Trophoblast cell (in vitro differentiated cells and primary cell): ENCODE measurements around the gene LIPJ.

Experiments used
- DNase-seq, 2 donors: peaks; one replicate each; pipeline ENCODE4 v3.0.0-alpha.2; 2016
- H2AFZ ChIP-seq: 2 replicates; pipeline ENCODE4 v1.6.1; 2013; ENCODE audit warnings: low read length, moderate library complexity, mild to moderate bottlenecking; ENCODE audit not compliant: insufficient read depth, poor library complexity
- H2AK5ac ChIP-seq: 2 replicates; pipeline ENCODE4 v1.6.1; 2013; ENCODE audit warnings: mild to moderate bottlenecking, low read length
- H2BK120ac ChIP-seq: 2 replicates; pipeline ENCODE4 v1.6.1; 2013; ENCODE audit warnings: low read length, mild to moderate bottlenecking, moderate library complexity; ENCODE audit not compliant: insufficient read depth, poor library complexity
- H2BK12ac ChIP-seq: 2 replicates; pipeline ENCODE4 v1.6.1; 2013; ENCODE audit warnings: mild to moderate bottlenecking, low read length, moderate library complexity
- H2BK5ac ChIP-seq: 2 replicates; pipeline ENCODE4 v1.6.1; 2013; ENCODE audit warnings: low read length, low read depth, moderate library complexity, mild to moderate bottlenecking; ENCODE audit not compliant: poor library complexity
- H3K14ac ChIP-seq: 2 replicates; pipeline ENCODE4 v1.6.1; 2013; ENCODE audit warnings: mild to moderate bottlenecking, low read length
- H3K18ac ChIP-seq: 2 replicates; pipeline ENCODE4 v1.6.1; 2013; ENCODE audit warnings: mild to moderate bottlenecking, low read length
- H3K23ac ChIP-seq: 2 replicates; pipeline ENCODE4 v1.6.1; 2013; ENCODE audit warnings: low read length
- H3K27ac ChIP-seq: 2 replicates; pipeline ENCODE4 v1.5.1; 2013; ENCODE audit warnings: low read depth, mild to moderate bottlenecking, inconsistent platforms, low read length, moderate library complexity
- H3K27me3 ChIP-seq: 2 replicates; pipeline ENCODE4 v1.6.1; 2013; ENCODE audit warnings: inconsistent platforms, mild to moderate bottlenecking, low read length, moderate library complexity; ENCODE audit not compliant: insufficient read depth
- H3K36me3 ChIP-seq, 2 experiments: 1 replicate in 1 of 2; 2 replicates in 1 of 2; pipeline ENCODE4 v1.6.1; 2013; ENCODE audit warnings: low read length in 2 of 2, mild to moderate bottlenecking in 2 of 2, moderate library complexity in 1 of 2; ENCODE audit not compliant: insufficient read depth in 2 of 2, control insufficient read depth in 1 of 2
- H3K4ac ChIP-seq: 2 replicates; pipeline ENCODE4 v1.6.1; 2013; ENCODE audit warnings: low read depth, mild to moderate bottlenecking, low read length, moderate library complexity
- H3K4me1 ChIP-seq, 2 experiments: 1 replicate in 1 of 2; 2 replicates in 1 of 2; pipeline ENCODE4 v1.6.1; 2013; ENCODE audit warnings: low read length in 2 of 2, mild to moderate bottlenecking in 2 of 2, moderate library complexity in 1 of 2; ENCODE audit not compliant: insufficient read depth in 2 of 2, control insufficient read depth in 1 of 2
- H3K4me2 ChIP-seq: 2 replicates; pipeline ENCODE4 v1.6.1; 2013; ENCODE audit warnings: inconsistent platforms, mild to moderate bottlenecking, low read length, moderate library complexity
- H3K4me3 ChIP-seq: 2 replicates; pipeline ENCODE4 v1.5.1; 2013; ENCODE audit warnings: mild to moderate bottlenecking, low read depth, low read length, inconsistent platforms
- H3K79me1 ChIP-seq: one replicate; pipeline ENCODE4 v1.6.1; 2013; ENCODE audit warnings: low read length
- H3K79me2 ChIP-seq: 2 replicates; pipeline ENCODE4 v1.6.1; 2013; ENCODE audit warnings: low read length, mild to moderate bottlenecking; ENCODE audit not compliant: control insufficient read depth, insufficient read depth, poor library complexity
- H3K9ac ChIP-seq: 2 replicates; pipeline ENCODE4 v1.6.1; 2013; ENCODE audit warnings: mild to moderate bottlenecking, low read length
- H3K9me3 ChIP-seq: 2 replicates; pipeline ENCODE4 v1.6.1; 2013; ENCODE audit warnings: low read depth, mild to moderate bottlenecking, control low read depth, inconsistent platforms, low read length; ENCODE audit not compliant: insufficient read depth
- H4K12ac ChIP-seq: 2 replicates; pipeline ENCODE4 v1.6.1; 2013; ENCODE audit warnings: low read depth, mild to moderate bottlenecking, low read length, moderate library complexity
- H4K8ac ChIP-seq: 2 replicates; pipeline ENCODE4 v1.6.1; 2013; ENCODE audit warnings: low read depth, mild to moderate bottlenecking, low read length, moderate library complexity
- H4K91ac ChIP-seq: one replicate; pipeline ENCODE4 v1.6.1; 2013; ENCODE audit warnings: low read depth, mild to moderate bottlenecking, low read length, moderate library complexity
- WGBS: extraction: QIAGEN DNeasy Blood & Tissue Kit; methylation state at CpG from one replicate; pipeline ENCODE4 v1.1.7; 2013; ENCODE audit warnings: missing lambda C conversion rate; ENCODE audit not compliant: insufficient read length, insufficient coverage; ENCODE audit errors: extremely low coverage; 5-methylcytosine and 5-hydroxymethylcytosine counted together

LIPJ gene

DNA sequence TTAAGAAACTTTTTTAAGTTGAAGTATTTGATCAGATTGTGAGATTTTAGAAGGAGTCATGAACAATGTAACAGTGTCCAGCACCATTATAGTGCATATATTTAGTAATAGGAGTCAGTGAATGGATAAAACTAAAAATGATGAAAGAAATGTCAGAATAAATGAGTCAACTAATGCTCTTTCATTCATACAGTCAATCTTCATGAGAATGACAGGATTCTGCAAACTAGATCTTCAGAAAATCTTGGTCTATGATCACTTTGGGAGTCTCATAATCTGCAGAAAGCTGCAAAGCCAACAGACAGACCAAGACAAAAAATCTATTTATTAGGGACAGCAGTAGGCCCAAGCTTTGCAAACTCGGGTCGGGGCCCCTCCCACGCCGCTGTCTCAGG lies 4.2 kb upstream of the LIPJ start:
- no peak overlapping the region for H3K14ac ChIP-seq
- no peak overlapping the region for H4K12ac ChIP-seq
- H2BK12ac ChIP-seq: no peak overlapping the region
- no peaks in the 10 kb centered on the region for H3K27me3 ChIP-seq
- H3K27ac ChIP-seq: no peak overlapping the region
- DNase-seq: no peak
- H3K9ac ChIP-seq: no peak overlapping the region
- H4K91ac ChIP-seq: peak overlapping the region; percentile 85
- H2AFZ ChIP-seq: peak overlapping the region; percentile 24
- peak overlapping the region; percentile 98 for H4K8ac ChIP-seq
- peaks cover 3% of the 10 kb centered on the region for H3K9me3 ChIP-seq
- peaks cover 7% of the 10 kb centered on the region for H3K79me1 ChIP-seq
- no peak overlapping the region for H2BK5ac ChIP-seq
- H3K4me1 ChIP-seq: peaks cover 0 to 2% of the 10 kb centered on the region in 2 experiments
- H2BK120ac ChIP-seq: no peak overlapping the region
- H3K4me3 ChIP-seq: peak overlapping the region; percentile 83
- H3K18ac ChIP-seq: no peak overlapping the region
- H3K79me2 ChIP-seq: peaks cover 3% of the 10 kb centered on the region
- H3K4ac ChIP-seq: no peak overlapping the region
- peak overlapping the region; percentile 100 for H3K4me2 ChIP-seq
- WGBS: no CpG with 5 or more reads among the region's 4 CpGs
- no peak overlapping the region for H3K23ac ChIP-seq
- no peaks in the 10 kb centered on the region for H3K36me3 ChIP-seq
- no peak overlapping the region for H2AK5ac ChIP-seq

DNA sequence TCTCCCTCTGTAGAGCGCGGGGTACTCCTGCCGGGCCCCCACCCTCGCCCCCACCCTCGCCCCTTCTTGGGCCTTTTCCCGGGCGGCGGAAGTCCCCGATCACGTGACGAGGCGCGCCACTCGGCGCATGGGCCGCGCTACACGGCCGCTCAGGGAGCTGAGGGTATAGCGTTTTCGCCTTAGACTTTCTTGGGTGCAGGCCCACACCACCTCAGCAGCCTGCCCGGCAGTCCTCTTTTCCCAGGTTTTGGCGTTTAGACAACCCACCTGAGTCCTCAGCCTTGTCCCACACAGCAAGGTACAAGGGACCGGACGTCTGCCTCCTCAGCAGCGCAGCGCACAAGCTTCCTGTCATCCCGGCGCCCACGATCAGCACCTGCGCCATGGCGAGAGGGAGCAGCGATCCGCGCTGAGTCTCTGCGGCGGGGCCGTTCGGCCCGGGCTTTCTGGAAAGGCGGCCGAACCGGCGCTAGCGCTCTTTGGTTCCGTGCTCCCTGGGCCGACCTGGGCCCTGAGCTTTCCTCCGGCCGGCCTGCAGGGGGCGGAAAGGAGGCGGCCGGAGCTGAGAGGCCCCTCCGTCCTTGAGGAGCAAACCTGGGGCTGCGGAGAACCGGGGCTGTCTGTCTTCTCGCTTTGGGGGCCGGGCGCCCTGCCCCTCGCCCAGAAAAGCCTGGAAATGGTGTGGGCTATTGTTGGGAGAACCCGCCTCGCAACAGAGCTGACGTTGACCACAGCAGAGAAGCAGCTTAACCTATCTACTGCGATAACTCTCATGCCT lies 3.6 kb upstream of the LIPJ start, which contains the start of gene RNLS:
Gene RNLS, minus strand, starts transcription at position 513 of the 778 bp plus-strand sequence.
- Histone ChIP-seq H3K27ac (peak within 1 kb of the TSS; percentile 76), H3K36me3 (no peaks in the 10 kb centered on the region), H4K91ac (peak within 1 kb of the TSS; percentile 85), H2BK12ac (peak within 1 kb of the TSS; percentile 51), H4K12ac (peak within 1 kb of the TSS; percentile 65), H2AFZ (peak within 1 kb of the TSS; percentile 93), H3K4me3 (peak within 1 kb of the TSS; percentile 83), H3K4me2 (peak within 1 kb of the TSS; percentile 100), H3K4me1 (peaks cover 0 to 2% of the 10 kb centered on the region in 2 experiments), H3K18ac (peak within 1 kb of the TSS; percentile 71), H3K23ac (no peak within 1 kb of the TSS), H2BK5ac (peak within 1 kb of the TSS; percentile 54), H3K4ac (peak within 1 kb of the TSS; percentile 29), H3K27me3 (no peaks in the 10 kb centered on the region), H4K8ac (peak within 1 kb of the TSS; percentile 98), H3K14ac (peak within 1 kb of the TSS; percentile 87), H3K9ac (peak within 1 kb of the TSS; percentile 96), H3K9me3 (peaks cover 3% of the 10 kb centered on the region), H2AK5ac (no peak within 1 kb of the TSS), H3K79me2 (peaks cover 3% of the 10 kb centered on the region), H2BK120ac (peak within 1 kb of the TSS; percentile 52), H3K79me1 (peaks cover 7% of the 10 kb centered on the region)
- DNase-seq: peak; percentile 17 to 40
- WGBS: no CpG with 5 or more reads among the region's 63 CpGs

DNA sequence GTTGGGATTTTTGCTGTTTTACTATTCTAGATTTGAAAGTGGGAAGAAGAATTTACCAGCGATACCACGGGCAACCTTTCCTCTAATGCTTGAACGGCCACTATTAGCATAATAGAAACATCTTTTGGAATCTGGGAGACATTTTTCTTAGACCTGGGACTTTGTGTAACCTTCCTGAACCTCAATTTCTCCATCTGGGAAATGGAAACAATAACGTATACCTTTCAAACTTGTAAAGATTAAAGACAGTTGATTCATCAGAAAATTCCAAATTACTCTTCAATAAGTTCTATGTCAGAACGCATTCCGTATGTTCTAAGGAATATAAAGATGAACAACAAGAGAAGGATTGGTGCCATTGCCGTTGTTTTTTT lies 3.0 kb upstream of the LIPJ start:
- WGBS: no CpG with 5 or more reads among the region's 7 CpGs
- Histone ChIP-seq H3K9ac (no peak overlapping the region), H3K79me2 (peaks cover 3% of the 10 kb centered on the region), H3K23ac (no peak overlapping the region), H3K36me3 (no peaks in the 10 kb centered on the region), H3K79me1 (peaks cover 7% of the 10 kb centered on the region), H2BK12ac (no peak overlapping the region), H3K4me2 (peak overlapping the region; percentile 100), H3K4me3 (peak overlapping the region; percentile 83), H4K91ac (no peak overlapping the region), H3K18ac (no peak overlapping the region), H4K8ac (peak overlapping the region; percentile 98), H3K9me3 (peaks cover 3% of the 10 kb centered on the region), H3K27ac (no peak overlapping the region), H2AK5ac (no peak overlapping the region), H2AFZ (peak overlapping the region; percentile 93), H3K14ac (no peak overlapping the region), H3K27me3 (no peaks in the 10 kb centered on the region), H3K4me1 (peaks cover 0 to 2% of the 10 kb centered on the region in 2 experiments), H2BK5ac (no peak overlapping the region), H2BK120ac (no peak overlapping the region), H4K12ac (no peak overlapping the region), H3K4ac (no peak overlapping the region)
- DNase-seq: no peak

DNA sequence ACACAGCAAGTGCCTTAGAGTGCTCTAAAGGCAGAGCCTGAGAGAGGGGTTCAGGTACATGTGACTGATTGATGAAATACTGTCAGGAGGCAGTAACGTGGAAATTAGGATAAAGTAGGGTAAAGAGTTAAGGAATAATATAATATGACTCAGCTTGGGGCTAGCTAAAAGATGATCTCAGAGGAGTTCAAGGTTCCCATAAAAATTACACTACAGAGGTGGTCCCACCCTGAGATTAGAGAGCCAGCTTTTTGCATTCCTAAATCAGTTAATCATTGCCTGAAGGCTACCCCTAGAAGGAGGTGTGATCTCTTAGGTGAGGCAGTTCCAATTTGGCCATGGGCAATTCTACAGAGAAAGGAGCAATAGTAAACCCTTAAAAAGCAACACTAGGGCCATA lies 5.8 kb downstream of the LIPJ start:
- Histone ChIP-seq H4K8ac (no peak overlapping the region), H3K9ac (no peak overlapping the region), H2AFZ (no peak overlapping the region), H3K4ac (no peak overlapping the region), H3K4me3 (no peak overlapping the region), H4K12ac (no peak overlapping the region), H3K23ac (no peak overlapping the region), H2AK5ac (no peak overlapping the region), H3K79me2 (no peaks in the 10 kb centered on the region), H3K27me3 (no peaks in the 10 kb centered on the region), H2BK120ac (no peak overlapping the region), H3K27ac (no peak overlapping the region), H3K4me1 (no peaks in the 10 kb centered on the region), H3K18ac (no peak overlapping the region), H4K91ac (no peak overlapping the region), H3K4me2 (no peak overlapping the region), H3K36me3 (no peaks in the 10 kb centered on the region), H2BK12ac (no peak overlapping the region), H3K14ac (no peak overlapping the region), H2BK5ac (no peak overlapping the region), H3K79me1 (no peaks in the 10 kb centered on the region), H3K9me3 (no peaks in the 10 kb centered on the region)
- DNase-seq: no peak
- WGBS: 100% methylated on average over 1 of the region's 1 CpG
